HG03135 (cell line): ENCODE results near the gene ZBTB25.
A peak's percentile ranks its signal among the peaks of the same experiment; 100 is the strongest.
"Not testable (repeated sequence)": the region's sequence is repeated elsewhere in the genome, so short reads cannot be mapped to it uniquely, and the experiment has no call there.

Source experiments
- ATAC-seq: cut with Tn5 transposase; IDR thresholded peaks from one replicate; pipeline ENCODE4 v1.9.1; 2021; ENCODE audit warnings: mild to moderate bottlenecking, moderate library complexity; ENCODE audit not compliant: unreplicated experiment

The ZBTB25 gene

GRCh38 chr14:64517667-64518066, 14.0 kb upstream of the ZBTB25 start:
- not testable (repeated sequence) for ATAC-seq

- no peak for ATAC-seq
Measured at GRCh38 chr14:64516969-64517368, 13.3 kb upstream of the ZBTB25 start.

- ATAC-seq = no peak
Measured at GRCh38 chr14:64515053-64515452, 11.4 kb upstream of the ZBTB25 start.

- no peak for ATAC-seq
Measured at GRCh38 chr14:64513271-64513670, 9.6 kb upstream of the ZBTB25 start.

GRCh38 chr14:64510825-64511671, 7.4 kb upstream of the ZBTB25 start:
- ATAC-seq = no peak

GRCh38 chr14:64509036-64509435, 5.4 kb upstream of the ZBTB25 start:
- no peak for ATAC-seq

- ATAC-seq = no peak
Measured at GRCh38 chr14:64508215-64508776, 4.7 kb upstream of the ZBTB25 start.

GRCh38 chr14:64507376-64508156, 3.9 kb upstream of the ZBTB25 start:
- ATAC-seq = no peak

GRCh38 chr14:64506721-64507120, 3.1 kb upstream of the ZBTB25 start:
- no peak for ATAC-seq

GRCh38 chr14:64504897-64505794, 1.5 kb upstream of the ZBTB25 start:
- peak; percentile 27 for ATAC-seq

GRCh38 chr14:64504310-64504896, 765 bp upstream of the ZBTB25 start, which contains the start of gene ZBTB1:
Gene ZBTB1, plus strand, starts transcription at chr14:64504770. Its CDS starts 16,735 bp downstream, at chr14:64521505.
- ATAC-seq = peak; percentile 38

GRCh38 chr14:64502887-64503433, 678 bp downstream of the ZBTB25 start:
- ATAC-seq = no peak

GRCh38 chr14:64502456-64502855, 1.2 kb downstream of the ZBTB25 start:
- ATAC-seq = no peak

- ATAC-seq = no peak
Measured at GRCh38 chr14:64501411-64502171, 2.0 kb downstream of the ZBTB25 start.

GRCh38 chr14:64500088-64500487, 3.5 kb downstream of the ZBTB25 start:
- ATAC-seq = no peak

- no peak for ATAC-seq
Measured at GRCh38 chr14:64496764-64497163, 6.9 kb downstream of the ZBTB25 start.

GRCh38 chr14:64495252-64495651, 8.4 kb downstream of the ZBTB25 start:
- no peak for ATAC-seq

- ATAC-seq = no peak
Measured at GRCh38 chr14:64493455-64493854, 10.2 kb downstream of the ZBTB25 start.

GRCh38 chr14:64491637-64492036, 12.0 kb downstream of the ZBTB25 start:
- ATAC-seq = no peak
